NK-92 treated with Interleukin-12 subunit alpha and Interleukin-12 subunit beta, amount 100 ng/mL, for 24 hours (cell line): ENCODE results near the gene IL1RAPL1.

Experiments used
- DNase-seq: peaks from one replicate; lab custom pipeline; 2025; lab: John Stamatoyannopoulos, UW

IL1RAPL1 gene

DNA sequence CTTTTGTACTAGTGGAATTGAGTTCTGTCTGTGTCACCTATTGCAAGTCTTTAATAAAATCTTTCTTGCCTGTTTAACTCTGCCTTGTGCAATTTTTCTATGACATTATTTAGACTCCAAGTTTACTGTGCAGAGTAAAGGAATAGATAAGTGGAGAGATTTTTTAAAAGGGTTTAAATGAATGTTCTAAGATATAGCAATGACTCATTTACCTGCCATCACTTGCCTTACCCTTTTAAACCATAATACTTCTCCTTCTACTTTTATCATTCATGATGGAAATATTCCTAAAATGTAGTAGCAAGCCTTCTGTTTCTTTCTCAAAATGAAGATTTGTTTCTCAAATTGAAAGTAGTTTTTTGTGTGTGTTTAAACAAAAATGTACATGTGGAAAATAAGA is 845.3 kb downstream of the IL1RAPL1 start:
- DNase-seq = no peak

DNA sequence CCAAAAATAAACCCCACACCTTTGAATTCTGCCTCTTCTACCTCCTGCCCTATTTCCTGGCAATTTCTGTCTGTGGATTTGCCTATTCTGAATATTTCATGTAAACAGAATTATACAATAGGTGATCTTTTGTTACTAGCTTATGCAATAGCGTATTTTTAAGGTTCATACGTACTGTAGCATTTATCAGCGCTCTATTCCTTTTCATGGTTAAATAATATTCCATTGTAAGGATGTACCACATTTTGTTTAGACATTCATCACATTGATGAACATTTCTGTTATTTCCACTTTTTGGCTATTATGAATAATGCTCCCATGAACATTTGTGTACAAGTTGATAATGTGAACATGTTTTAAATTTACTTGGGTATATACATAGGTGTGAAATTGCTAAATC is 847.7 kb downstream of the IL1RAPL1 start:
- no peak for DNase-seq

DNA sequence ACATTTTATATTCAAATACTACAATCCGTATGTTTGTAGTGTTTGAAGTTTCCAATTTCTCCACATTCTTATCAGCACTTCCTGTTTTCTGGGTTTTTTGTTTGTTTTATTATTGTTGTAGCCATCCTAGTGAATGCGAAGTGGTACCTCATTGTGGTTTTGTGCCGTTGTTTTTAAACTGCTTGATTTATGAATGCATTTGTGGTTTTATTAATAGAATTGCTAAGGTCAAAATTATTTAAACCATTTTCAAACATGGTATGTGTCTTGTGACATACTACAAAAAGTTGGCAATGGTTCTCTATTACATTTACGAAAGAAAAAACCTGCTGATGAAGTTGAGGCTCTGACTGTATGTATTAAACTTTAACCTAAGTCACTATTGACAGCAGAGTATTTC is 848.1 kb downstream of the IL1RAPL1 start:
- DNase-seq = no peak

DNA sequence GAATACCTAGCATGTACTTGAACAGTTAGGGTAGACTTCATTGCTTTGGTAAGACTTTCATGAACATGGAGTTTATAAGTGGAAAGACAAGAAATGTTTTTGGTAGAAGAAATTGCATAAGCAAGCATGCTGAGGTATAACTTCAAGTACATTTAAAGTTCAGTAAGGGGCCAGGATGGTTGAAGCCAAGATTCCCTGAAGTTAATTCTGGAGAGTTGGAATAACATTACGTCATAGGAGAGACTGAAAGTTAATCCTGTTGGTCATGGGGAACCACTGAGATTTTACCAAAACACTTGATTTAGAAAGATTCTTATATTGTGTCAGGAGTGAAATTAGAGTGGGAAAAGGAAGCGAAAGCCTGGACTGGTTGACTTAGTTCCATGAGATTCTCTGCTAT is 860.6 kb downstream of the IL1RAPL1 start:
- DNase-seq = no peak

DNA sequence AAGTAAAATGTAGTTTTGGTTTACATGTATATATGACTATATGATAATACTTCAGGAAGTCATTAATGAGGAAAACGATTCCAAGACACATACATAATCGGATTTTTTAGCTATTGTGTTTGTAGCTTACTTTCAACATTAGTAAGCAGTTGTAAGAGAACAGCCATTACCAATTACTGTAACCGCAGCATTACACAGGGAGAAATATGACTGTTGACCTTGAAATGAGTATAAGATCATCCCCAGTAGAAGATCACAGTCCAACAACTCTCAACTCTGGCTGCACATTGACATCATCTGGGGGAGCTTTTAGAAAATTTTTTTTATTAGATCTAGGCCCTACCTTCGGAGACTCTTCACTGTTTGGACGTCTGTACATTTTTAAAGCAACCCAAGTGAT is 866.1 kb downstream of the IL1RAPL1 start:
- no peak for DNase-seq

DNA sequence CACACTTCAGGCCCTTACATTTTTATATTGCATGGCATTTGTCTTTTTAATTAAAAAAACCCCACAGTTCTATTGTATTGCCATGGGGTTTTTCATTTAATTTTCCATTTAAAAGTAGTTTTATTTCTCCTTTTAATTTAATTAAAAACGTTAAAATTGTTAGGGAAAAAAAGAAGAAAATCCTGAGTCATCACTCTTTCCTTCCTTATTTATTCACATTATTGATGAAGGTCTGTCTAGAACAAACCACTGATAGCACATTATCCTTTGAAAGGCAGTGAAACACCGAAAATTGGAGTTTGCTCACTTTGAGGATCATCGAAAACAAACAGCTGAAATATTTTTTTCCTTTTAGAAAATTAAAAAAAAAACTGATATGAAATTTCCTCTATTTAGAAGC is 868.5 kb downstream of the IL1RAPL1 start:
- DNase-seq = no peak

DNA sequence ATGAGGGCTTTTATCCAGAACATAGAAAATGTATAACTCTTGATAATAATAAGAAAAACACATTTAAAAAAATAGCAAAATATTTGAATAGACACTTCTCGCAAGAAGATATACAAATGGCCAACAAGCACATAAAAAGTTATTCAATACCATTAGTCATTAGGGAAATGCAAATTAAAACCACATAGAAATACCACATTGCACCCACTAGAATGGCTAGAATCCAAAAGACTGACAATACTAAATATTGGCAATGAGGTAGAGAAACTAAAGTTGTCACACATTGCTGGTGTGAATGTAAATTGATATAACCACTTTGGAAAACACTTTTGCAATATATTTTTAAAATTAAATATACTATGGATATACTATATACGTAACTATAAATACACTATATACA is 873.8 kb downstream of the IL1RAPL1 start:
- DNase-seq = no peak

DNA sequence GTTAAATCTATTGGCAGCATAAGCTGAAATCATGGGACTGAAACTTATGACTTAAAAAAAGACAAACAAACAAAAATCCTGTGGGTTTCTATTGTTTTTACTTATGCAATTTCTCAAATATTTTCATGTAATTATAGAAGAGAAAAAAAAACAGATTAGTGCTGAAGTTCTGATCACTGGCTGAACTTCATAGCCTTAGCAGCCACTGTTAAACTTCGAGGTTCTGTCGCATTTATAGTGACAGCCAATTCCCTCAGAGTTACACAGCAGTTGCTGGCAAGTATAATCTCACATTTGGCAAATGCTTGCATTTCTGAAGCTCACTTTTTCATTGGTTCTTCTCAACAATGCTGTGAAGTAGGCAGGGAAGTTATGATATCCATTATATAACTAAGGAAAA is 879.2 kb downstream of the IL1RAPL1 start:
- DNase-seq = no peak

DNA sequence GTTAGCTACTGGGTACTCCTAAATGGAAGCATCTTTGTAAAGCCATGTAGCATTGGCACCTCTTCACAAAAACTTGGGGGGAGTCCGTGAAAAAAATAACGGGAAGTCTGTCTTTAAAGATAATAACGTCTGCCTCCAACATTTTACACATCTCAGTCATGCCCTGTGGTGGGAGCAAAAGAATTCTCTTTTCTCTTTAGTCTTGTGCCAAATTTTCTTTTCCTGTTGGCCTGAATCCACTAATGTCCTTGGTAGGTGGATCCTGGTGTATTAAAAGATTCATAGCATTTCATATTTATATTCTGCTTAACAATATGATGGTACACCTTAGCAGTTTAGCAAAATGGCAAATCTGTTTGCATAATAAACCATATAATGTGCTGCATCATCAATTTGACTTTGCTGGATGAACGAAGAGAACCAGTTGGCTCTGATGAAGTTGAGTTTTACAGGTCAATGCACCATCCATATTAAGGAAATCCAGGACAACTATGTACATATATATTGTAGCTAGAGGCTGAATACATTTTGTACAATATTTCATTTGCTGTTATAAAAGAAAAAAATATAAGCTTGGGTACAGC is 881.8 kb downstream of the IL1RAPL1 start:
- no peak for DNase-seq

DNA sequence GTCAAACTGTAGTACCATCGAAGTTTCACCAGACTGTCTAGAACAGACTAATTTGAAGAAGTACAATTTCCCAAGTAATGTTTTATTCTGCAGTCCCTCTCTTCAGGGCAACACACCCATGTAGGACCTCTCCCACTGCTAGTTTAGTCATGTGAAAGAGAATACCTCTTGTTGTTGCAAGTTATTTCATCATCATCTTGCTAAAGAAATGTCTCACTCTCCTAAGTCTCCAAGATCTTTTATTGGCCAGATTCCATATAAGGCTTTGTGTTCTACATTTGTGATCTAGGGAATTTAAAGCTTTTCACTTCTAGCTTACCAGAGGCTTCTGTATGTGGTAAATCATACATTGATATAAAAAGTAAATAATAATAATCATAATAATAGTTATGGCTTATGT is 882.8 kb downstream of the IL1RAPL1 start:
- DNase-seq = no peak

DNA sequence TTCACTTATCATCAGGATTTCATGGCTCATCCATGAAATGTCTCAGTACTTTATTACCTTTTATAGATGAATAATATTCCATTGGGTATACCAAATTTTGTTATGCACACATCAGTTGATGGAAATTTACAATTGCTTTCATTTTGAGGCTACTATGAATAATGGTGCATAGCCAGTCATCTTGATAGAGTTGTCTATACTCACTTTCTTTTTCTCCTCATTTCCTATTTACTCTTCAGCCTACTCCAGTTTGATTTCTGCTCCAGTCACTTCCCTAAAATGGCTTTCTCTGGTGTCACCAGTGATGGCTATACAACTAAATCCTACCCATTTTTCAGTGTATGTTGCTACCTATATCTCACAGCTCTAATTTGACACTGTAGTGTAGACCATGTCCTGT is 884.6 kb downstream of the IL1RAPL1 start:
- no peak for DNase-seq

DNA sequence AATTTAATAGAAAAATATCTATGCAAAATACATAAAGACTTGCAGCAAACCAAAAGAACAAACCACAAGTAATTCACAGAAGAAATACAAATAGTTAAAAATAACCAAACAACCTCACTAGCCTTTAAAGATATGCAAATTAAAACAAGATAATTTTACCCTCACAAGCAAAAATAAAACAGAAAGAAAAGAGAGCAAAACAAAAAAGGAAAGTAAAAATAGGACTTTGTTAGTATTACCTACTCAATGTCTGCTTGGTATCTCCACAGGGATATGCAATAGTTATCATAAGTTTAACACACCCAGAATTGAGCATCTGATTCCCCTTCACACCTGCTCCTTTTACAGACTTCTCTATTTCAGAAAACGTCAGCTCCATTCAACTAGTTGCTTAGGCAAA is 890.6 kb downstream of the IL1RAPL1 start:
- DNase-seq = no peak

DNA sequence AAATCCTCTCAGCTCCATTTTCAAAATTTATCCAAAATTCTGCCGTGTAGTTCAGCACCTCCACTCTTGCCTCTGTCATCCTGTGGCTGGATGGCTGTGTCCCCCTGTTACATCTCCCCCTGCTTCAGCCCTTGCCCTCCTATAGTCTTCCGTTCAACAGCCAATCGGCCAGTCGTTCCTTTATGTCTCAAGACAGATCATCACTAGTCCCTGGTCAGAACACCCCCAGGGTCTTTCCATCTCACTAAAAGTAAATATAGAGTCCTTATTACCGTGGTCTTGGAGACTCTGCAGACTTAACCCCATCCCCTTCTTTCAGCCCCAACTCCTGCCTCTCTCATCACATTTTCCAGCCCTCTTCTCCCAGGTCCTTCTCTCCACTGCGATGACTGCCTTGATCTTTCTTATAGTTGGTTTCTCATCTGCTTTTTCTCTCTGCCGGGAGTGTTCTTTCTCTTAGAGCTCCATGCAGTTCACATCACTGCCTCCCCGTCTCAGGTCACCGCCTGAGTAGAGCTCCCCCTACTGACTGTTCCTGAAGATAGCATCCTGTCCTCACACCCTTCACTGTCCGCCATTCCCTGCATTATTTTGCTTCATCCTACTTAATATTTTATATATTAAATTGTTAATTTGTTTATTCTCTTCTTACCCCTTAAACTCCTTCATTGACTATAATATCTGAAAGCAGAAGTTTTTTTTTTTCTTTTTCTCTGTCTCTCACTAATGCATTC is 891.3 kb downstream of the IL1RAPL1 start:
- DNase-seq = no peak

DNA sequence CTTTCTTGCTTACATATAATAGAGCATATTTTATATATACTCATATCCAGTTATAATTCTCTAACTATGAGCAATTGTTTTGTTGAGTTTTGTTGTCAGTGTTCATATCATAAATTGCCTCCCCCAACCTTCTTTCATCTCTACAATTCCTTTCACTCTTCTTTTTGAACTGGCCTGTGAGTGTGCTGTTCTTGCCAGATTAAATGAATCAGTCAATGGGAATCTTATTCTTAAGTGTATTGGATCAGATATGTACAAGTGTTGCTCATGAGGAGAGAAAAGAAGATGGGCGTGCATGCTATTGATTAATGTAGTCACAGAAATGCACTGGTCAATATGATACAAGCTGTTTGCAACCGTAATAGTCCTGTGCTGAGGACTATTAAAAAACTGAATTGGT is 900.0 kb downstream of the IL1RAPL1 start:
- no peak for DNase-seq

DNA sequence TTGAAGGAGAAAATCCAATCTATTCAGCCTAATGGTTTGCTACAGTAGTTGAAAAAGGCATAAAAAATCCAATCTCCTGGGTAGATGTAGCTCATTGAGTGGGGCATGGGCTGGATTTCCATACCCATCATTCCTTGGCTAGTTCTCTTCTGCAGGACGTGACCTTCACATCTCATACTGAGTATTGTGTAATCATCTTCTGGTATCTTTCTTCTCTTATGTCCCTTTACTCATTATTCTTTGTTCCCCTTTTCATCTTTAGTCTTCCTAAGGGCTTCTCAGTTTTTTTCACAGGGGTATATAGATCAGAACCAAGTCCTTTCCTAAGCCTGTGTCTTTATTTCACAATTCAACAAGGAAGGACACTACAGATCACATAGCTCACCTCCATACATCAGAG is 900.5 kb downstream of the IL1RAPL1 start:
- DNase-seq = no peak

DNA sequence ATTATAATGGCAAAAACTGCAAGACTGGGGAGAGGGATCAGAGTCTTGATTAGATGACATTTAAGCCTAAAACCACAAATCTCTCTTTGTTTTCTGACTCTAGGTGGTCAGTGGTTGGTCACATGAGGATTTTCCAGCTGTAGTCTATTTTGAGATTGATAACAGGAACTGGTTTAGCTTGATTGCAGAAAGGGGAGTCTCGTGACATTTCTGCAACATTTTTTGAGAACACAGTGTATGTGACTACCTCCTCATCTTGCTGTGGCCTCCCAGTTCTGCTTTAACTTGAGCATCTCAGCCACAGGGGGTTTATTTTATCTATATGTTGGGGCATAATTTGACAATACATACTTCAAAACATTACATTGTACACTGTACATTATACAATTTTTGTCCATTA is 901.7 kb downstream of the IL1RAPL1 start:
- DNase-seq = no peak

DNA sequence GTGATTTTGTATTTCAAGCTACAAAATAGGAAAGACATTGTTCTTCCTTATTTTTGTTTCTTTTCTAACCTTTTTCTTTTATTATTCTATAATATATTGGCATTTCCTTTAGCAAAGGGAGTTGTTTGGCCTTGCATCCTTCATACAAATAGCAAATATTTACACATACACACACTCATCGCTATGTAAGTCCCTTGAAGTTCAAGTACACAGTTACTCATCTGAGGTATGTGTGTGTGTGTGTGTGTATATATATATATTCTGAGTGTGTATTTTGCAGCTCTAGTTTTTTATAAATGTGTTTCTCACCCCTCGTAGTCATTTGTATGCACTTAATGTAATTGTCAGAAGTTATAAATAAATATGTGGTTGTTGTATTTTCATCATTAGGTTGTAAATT is 903.4 kb downstream of the IL1RAPL1 start:
- DNase-seq = no peak

DNA sequence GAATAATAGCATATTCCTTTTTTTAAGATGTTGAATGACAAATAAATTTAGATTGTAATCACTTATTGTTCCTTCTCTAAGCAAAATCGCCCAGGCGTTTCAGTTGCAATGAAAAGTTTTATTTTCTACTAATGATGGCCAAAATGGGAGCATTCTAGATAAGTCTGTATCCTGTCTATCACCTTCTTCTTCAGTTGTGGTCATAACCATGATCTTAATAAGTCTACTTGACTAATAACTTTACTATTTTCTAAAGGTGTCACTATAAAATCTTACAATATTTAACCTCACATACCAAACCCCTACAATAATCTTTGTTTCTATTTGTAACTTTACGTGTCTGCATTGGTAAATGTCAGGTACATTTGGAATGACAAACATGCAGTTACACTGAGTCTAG is 904.4 kb downstream of the IL1RAPL1 start:
- no peak for DNase-seq

DNA sequence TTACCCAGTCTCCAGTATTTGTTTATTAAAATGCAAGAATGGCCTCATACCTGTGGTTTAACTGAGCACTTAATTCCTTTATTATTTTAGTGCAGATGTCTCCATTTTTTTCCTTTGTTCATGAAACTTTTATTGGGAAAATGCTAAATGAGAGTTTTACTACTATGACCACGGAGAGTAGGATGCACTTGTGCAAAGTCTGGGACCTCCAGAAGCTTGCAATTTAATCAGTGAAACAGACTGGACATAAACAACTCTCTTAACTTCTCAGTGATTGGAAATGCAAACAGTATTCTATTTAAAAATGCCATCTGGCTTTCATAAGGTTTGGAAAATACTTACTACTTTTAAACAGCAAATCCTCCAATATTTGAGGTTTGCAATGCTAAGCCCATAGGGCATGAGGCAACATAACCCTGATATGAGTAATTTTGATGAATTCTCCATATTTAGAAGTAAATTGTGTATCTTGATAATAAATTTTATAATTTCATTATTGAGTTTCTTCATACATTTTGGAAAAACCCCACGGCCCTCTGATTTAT is 909.5 kb downstream of the IL1RAPL1 start:
- DNase-seq = no peak

DNA sequence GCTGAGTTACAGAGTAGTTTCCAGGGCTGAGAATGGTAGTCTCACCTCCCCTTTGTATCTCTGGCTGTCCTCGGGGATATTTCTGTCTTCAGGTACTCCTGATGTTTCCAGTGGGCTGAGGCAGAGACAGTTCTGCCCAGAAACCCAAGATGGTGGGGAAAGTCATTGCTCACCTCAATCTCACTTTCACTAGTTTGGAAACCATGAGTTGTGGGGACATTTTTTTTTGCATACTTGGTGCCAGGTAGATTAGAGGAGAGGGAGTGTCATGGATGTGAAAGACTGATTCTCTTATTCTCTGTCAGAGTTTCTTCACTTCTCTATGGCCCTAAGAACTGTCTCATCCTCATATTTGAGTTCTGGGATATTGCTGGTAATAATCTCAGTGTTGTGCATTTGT is 919.5 kb downstream of the IL1RAPL1 start:
- no peak for DNase-seq

DNA sequence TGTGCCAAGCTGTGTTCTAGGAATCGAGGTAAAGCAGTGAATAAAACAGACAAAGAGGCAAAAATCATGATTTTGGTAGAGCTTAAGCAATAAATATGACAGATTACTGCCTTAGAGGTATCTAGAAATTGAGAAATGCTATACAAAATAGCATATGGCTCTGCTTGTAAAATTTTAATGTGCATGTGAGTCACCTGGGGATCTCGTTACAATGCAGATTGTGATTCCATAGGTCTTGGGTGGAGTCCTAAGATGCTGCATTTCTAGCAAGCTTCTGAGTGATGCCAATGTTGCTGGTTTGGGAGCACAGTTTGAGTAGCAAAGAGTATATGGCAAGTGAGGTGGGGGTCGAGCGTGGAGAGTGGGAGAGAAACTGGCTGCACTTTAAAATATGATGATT is 930.9 kb downstream of the IL1RAPL1 start:
- DNase-seq = no peak

DNA sequence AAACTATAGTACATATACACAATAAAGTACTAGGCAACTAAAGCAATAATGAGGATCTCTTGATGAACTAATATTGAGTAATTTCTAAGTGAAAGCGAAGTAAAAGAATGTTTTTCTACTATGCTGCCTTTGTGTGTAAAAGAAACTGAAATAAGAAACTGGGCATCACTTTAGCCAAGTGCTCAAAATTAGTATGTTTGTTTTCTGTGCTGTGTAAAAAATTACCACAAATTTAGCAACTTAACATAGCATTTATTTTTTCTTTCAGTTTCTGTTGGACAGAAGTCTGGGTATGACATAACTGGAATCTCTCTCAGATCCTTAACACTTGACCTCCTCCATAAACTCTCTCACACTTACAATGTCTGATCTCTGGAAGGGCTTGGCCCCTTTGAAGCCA is 941.0 kb downstream of the IL1RAPL1 start:
- no peak for DNase-seq

DNA sequence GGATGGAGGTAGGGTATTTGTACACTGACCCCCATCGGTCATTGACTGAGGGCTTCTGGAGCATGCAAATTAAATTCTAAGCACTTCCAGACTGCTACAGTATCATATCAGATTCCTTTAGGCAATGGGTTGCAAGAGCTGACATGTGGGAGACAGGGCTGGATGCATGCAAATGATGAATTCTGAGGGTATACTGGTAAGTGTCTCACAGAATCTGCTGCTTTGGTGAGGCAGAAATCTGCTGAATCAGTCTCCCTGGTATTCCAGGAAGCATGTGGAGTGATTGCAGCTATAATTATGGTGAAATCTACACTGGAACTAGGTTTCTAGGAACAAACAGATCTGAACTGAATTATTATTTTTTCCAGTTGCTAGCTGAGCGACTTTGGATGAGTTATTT is 943.3 kb downstream of the IL1RAPL1 start:
- DNase-seq = no peak

DNA sequence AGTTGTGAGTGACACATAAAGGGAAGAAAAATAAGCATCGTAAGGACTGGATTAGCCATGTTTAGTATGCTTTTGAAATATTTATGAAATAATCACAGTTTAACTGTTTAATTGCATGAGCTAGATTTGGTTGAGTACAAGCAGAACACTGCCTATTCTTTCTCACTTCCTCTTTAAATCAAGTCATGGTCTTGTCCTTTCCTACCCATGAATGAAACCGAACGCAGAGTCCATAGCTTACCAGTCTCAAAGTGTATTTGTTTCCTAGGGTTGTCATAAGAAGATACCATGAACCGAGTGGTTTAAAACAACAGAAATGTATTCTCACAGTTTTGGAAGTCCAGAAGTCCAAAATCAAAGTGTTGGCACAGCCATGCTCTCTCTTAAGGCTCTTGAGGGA is 944.1 kb downstream of the IL1RAPL1 start:
- DNase-seq = no peak
